ENCODE data around the gene ASAP3.

ASAP3 gene

DNA sequence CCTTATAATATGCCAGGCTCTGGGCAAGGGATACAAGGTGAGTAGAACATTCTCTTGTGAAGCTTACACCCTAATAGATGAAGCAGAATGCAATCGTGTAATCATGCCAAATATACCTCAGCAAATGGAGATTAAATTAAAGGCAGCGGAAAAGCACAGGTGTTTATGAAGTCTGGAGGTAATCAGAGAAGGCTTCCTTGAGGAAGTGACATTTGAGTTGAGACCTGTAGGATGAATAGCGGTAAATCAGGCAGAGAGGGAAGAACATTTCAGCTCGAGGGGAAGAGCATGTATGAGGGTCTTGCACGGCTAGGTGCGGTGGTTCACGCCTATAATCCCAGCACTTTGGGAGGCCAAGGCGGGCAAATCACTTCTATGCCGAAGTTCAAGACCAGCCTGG is 33.6 kb upstream of the ASAP3 start:
- H3K4me3 ChIP-seq (ENCODE audit: low read depth in 1 of 2, low read length in 2 of 2), result no peak overlapping the region
- peaks cover 57% of the 10 kb centered on the region for H3K79me2 ChIP-seq (ENCODE audit: insufficient read depth, low read length)
- H3K4me1 ChIP-seq (ENCODE audit: insufficient read depth, low read length), result no peaks in the 10 kb centered on the region
- peaks cover 100% of the 10 kb centered on the region for H3K36me3 ChIP-seq (ENCODE audit: insufficient read depth, low read length)
- no peak for ATAC-seq (ENCODE audit: insufficient read depth, low read depth)
- H3K4me2 ChIP-seq (ENCODE audit: insufficient read depth, low read length), result no peak overlapping the region
- no peak overlapping the region for H2AFZ ChIP-seq (ENCODE audit: low read depth, low read length)
- no peak for TF ChIP-seq EZH2 (IDR thresholded peaks at IDR 0.05; ENCODE audit: borderline replicate concordance, low read depth, low read length, severe bottlenecking)
- TF ChIP-seq, protein P1, sequence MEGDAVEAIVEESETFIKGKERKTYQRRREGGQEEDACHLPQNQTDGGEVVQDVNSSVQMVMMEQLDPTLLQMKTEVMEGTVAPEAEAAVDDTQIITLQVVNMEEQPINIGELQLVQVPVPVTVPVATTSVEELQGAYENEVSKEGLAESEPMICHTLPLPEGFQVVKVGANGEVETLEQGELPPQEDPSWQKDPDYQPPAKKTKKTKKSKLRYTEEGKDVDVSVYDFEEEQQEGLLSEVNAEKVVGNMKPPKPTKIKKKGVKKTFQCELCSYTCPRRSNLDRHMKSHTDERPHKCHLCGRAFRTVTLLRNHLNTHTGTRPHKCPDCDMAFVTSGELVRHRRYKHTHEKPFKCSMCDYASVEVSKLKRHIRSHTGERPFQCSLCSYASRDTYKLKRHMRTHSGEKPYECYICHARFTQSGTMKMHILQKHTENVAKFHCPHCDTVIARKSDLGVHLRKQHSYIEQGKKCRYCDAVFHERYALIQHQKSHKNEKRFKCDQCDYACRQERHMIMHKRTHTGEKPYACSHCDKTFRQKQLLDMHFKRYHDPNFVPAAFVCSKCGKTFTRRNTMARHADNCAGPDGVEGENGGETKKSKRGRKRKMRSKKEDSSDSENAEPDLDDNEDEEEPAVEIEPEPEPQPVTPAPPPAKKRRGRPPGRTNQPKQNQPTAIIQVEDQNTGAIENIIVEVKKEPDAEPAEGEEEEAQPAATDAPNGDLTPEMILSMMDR (IDR thresholded peaks at IDR 0.05; ENCODE audit: borderline replicate concordance, extremely low read depth, low read length, poor library complexity, severe bottlenecking), result no peak
- no peak for DNase-seq
- peaks cover 61% of the 10 kb centered on the region for H4K20me1 ChIP-seq (ENCODE audit: insufficient read depth, low read length)
- H3K27me3 ChIP-seq (ENCODE audit: insufficient read depth, low read length, poor library complexity), result no peaks in the 10 kb centered on the region
- H3K9me3 ChIP-seq (ENCODE audit: insufficient read depth, low read length, severe bottlenecking), result no peaks in the 10 kb centered on the region
- H3K9ac ChIP-seq (ENCODE audit: low read depth, low read length), result no peak overlapping the region
- H3K27ac ChIP-seq (ENCODE audit: low read length), result no peak overlapping the region

DNA sequence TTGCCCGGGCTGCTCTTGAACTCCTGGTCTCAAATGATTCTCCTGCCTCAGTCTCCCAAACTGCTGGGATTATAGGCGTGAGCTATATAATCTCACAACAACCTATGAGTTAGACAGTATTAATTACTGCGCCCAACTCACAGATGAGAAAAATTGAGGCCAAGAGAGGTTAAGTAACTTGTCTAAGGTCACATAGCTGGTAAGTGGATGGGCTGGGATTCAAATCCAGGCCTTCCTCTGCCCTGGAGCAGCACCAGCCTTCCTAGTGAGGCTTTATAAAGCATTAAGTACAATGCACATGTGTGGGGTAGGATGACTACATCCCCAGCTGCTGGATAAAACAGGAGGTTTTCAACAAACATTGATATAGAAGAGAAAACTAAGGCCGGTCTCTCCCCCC is 31.9 kb upstream of the ASAP3 start:
- Histone ChIP-seq H3K4me1 (ENCODE audit: insufficient read depth, low read length) (no peaks in the 10 kb centered on the region), H3K36me3 (ENCODE audit: insufficient read depth, low read length) (peaks cover 100% of the 10 kb centered on the region), H3K79me2 (ENCODE audit: insufficient read depth, low read length) (peaks cover 44% of the 10 kb centered on the region), H3K27me3 (ENCODE audit: insufficient read depth, low read length, poor library complexity) (no peaks in the 10 kb centered on the region), H3K9me3 (ENCODE audit: insufficient read depth, low read length, severe bottlenecking) (no peaks in the 10 kb centered on the region), H4K20me1 (ENCODE audit: insufficient read depth, low read length) (peaks cover 46% of the 10 kb centered on the region), H2AFZ (ENCODE audit: low read depth, low read length) (no peak overlapping the region), H3K27ac (ENCODE audit: low read length) (no peak overlapping the region), H3K4me3 (ENCODE audit: low read depth in 1 of 2, low read length in 2 of 2) (no peak overlapping the region), H3K4me2 (ENCODE audit: insufficient read depth, low read length) (no peak overlapping the region), H3K9ac (ENCODE audit: low read depth, low read length) (no peak overlapping the region)
- ATAC-seq (ENCODE audit: insufficient read depth, low read depth) (no peak), DNase-seq (no peak)
- TF ChIP-seq, protein P1 (IDR thresholded peaks at IDR 0.05; ENCODE audit: borderline replicate concordance, extremely low read depth, low read length, poor library complexity, severe bottlenecking), result no peak
- TF ChIP-seq EZH2 (IDR thresholded peaks at IDR 0.05; ENCODE audit: borderline replicate concordance, low read depth, low read length, severe bottlenecking), result no peak

DNA sequence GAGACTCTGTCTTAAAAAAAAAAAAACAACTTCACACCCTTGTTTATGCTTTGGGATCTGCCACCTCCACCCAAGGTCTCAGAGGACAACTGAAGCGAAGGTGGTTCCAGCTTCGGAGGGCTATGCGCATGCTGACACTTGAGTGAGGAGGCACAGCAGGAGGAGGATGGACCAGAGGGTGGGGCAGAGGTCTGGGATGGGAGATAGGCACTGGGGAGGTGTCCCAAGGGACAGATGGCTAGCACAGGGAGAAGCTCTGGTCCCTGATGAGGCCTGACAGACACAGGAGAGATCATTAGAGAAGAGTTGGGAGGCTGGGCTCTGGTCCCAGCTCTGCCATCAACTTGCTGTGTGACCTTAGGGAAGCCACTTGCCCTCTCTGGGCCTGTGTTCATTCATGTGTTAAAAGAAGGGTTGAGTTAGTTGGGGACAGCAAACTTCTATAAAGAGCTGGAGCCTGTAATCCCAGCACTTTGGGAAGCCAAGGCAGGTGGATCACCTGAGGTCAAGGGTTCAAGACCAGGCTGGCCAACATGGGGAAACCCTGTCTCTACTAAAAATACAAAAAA is 30.2 kb upstream of the ASAP3 start:
- Histone ChIP-seq H3K36me3 (ENCODE audit: insufficient read depth, low read length) (peaks cover 100% of the 10 kb centered on the region), H3K4me3 (ENCODE audit: low read depth in 1 of 2, low read length in 2 of 2) (no peak overlapping the region), H3K4me2 (ENCODE audit: insufficient read depth, low read length) (no peak overlapping the region), H3K27ac (ENCODE audit: low read length) (no peak overlapping the region), H3K4me1 (ENCODE audit: insufficient read depth, low read length) (no peaks in the 10 kb centered on the region), H3K27me3 (ENCODE audit: insufficient read depth, low read length, poor library complexity) (no peaks in the 10 kb centered on the region), H2AFZ (ENCODE audit: low read depth, low read length) (no peak overlapping the region), H3K9me3 (ENCODE audit: insufficient read depth, low read length, severe bottlenecking) (no peaks in the 10 kb centered on the region), H3K9ac (ENCODE audit: low read depth, low read length) (no peak overlapping the region), H4K20me1 (ENCODE audit: insufficient read depth, low read length) (peaks cover 55% of the 10 kb centered on the region), H3K79me2 (ENCODE audit: insufficient read depth, low read length) (peaks cover 33% of the 10 kb centered on the region)
- ATAC-seq (ENCODE audit: insufficient read depth, low read depth) (no peak), DNase-seq (no peak)
- TF ChIP-seq, protein P1 (IDR thresholded peaks at IDR 0.05; ENCODE audit: borderline replicate concordance, extremely low read depth, low read length, poor library complexity, severe bottlenecking), result no peak
- TF ChIP-seq EZH2 (IDR thresholded peaks at IDR 0.05; ENCODE audit: borderline replicate concordance, low read depth, low read length, severe bottlenecking), result no peak
